Amygdala (tissue), 56 donors: Measurements from ENCODE around the gene LRRC74B.

Experiments used
- DNase-seq, 56 donors: peaks; one replicate each; lab custom pipeline; 2025; lab: John Stamatoyannopoulos, UW

The LRRC74B gene

DNA sequence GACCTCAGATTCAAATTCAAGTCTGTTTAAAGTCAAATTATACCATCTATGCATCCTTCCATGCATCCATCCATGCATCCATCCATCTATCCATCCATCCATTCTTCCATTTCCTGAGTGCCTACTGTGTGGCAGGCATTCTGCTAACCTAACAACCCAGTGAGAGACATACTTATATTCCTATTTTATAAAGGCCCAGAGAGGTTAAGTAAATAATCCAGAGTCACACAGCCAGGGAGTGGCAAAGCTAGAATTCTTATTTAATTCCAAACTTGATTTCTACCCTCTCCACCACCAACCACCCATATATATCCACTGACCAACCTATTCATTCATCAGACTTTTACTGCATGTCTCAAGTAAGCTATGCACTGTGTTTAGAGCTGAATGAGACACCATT is 53.8 kb downstream of the LRRC74B start:
- no peak for DNase-seq

DNA sequence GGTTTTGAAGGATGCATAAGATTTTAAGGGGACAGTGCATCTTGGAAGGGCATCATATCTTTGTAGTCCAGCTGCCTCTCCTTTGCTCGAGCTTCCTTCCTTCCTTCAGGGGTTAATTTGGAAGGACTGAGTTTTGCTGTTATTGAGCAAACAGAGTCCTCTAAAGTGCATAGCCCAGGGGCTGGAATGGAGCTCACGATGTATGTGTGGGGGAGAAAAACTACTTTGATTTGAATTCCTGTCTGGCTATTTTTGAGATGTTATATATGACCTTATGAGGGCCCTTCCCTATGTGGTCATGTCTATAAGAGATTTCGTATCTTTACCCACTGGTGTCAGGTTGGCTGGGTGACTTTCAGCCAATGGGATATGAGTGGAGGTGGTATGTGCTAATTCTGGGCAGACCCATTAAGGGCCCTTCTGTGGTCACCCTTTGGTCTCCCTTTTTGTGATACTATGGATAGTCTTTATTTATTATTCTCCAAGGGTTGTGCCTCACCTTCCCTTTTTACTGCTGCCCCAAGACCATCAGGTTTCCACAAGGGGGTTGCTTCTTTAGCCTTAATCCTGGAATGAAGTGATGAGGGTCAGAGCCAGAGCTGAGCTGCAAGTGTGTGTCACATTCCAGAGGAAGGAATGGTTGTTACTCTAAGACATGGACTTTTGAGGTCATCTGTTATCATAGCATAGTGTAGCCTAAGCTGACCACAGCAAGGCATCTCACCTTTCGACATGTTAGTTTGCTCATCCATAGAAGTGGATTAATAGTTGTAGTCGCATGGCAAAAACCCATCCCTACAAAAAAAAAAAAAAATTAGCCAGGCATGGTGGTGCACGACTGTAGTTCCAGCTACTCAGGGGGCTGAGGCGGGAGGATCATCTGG is 54.6 kb downstream of the LRRC74B start:
- no peak for DNase-seq

DNA sequence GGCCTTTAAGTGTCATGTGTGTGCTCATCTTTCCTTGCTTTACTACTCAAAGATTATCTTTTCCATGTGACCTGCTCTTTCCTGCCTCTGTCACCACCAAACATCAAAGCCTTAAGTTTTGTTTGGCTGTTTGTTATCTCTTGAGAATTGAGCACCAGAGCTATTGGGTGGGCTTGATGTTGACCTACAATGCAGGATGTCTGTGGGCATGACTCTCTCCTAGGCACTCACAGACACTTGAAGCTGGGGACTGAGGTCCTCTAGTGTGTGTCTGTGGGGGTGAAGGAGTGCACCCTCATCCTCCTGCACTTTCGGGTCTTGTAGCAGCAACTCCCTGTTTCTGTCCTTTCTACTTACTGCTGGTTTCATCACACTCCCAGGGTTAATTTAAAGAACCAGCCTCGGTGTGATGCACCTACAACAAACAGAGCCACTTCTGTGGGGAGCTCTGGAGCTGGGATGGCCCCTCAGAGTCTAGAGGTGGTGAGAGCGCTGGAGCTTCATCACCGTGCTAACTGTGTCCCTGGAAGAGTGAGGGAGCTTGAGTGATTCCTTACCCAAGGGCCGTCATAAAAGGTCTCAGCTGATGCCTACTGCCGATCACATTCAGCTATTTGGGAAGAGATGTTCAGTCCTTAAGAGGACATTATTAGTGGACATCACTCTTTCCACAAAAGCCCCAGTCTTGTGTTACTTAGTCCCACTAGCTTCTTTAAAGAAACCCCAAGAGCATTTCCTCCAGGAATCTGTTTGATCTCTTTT is 56.3 kb downstream of the LRRC74B start:
- no peak for DNase-seq

DNA sequence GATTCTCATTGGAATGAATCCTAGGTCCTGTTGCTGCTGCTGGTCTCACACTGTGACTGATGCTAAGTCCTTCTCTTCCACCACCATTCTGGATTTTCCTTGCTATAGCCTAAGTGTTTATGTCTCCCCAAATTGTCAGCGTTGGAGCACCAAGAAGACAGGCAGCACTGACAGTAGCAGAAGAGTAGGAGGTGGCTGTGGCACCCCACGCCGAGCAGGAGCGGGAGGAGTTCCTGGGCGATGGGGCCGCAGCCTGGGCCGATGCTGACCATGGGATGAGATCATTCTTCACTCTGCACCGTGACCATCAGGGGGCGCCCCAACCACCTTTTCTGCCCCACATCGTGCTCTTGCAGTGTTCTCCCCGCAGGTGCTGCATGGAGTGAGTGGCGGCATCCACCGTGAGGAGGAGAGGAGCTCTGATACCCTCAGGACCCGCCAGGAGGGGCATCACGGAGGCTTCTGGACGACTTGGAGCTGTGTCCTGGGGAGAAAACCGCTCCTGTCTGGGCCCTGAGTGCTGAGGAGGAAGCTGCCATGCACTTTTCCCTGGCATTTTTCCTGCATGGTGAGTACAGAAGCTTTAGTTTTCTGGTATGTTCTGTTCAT is 57.0 kb downstream of the LRRC74B start:
- peak in 46 of 56 donors; percentile 6 to 73 (median 38) for DNase-seq

DNA sequence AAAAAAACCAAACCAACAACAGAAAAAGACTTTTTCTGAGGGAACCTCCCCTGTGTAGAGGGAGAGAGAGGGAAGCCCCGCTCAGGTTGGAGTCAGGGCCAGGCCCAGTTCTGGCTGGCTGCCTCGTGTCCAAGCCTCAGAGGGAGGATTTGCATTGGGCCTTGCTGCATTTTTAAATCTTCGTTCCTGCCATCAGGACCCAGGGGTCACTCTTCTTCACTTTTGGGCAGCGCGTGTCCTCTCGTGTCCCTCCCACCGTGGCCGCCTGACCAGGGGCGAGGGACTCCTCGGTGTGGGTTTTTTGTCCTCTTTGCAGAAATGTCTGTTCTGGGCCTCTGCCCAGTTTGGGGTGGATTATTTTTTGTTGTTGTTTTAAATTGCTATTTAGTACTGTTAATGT is 57.9 kb downstream of the LRRC74B start:
- no peak for DNase-seq

DNA sequence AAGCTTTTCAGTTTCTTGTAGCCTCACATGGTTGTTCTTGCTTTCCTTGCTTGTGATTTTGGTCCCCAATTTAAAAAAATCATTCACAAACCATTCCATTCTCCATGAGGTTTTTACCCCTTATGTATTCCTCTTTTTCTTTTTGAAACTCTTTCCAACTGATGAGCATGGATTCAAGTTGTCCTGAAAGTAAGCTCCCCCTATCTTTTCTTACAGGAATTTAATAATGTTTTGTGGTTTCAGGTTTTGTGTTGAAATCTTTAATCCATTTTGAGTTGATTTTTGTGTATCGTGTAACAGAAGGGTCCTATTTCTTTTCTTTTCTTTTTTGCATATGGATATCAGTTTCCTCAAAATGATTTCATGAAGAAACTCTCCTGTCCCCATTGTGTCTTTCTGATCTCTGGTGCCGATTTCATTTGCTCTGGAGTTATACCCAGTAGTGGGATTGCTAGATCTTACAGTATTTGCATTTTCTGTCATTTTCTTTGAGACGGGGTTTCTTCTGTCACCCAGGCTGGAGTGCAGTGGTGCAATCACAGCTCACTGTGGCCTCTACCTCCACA is 58.5 kb downstream of the LRRC74B start:
- DNase-seq = no peak

DNA sequence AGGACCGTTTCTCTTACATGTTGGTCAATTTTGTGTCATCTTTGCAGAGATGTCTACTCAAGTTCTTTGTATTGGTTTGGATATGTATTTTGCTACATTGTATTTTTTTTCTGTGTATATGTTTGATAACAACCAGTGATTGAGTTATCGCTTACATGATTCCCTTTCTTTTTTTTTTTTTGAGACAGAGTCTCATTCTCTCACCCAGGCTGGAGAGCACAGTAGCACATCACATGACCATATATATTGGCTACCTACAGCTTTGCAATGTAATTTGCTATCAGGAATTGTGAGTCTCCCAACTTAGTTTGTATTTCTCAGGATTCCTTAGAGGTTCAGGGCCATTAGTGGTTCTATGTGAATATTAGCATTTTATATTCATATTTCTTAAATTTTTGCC is 59.5 kb downstream of the LRRC74B start:
- no peak for DNase-seq

DNA sequence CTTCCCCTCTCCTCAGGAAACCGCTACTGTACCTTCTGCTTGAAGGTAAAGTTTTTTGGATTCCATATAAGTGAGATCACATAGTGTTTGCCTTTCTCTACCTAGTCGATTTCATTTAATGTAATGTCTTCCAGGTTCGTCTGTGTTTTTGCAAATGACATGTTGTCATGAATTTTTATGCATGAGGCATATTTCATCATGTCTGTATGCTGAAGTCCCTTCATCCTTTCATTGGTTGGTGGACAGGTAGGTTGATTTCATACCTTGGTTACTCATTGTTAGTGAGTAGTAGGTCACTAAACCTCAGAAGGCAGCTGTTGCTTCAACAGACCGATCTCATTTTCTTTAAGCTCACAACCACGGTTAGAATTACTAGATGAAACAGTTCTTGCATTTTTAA is 60.3 kb downstream of the LRRC74B start:
- no peak for DNase-seq

DNA sequence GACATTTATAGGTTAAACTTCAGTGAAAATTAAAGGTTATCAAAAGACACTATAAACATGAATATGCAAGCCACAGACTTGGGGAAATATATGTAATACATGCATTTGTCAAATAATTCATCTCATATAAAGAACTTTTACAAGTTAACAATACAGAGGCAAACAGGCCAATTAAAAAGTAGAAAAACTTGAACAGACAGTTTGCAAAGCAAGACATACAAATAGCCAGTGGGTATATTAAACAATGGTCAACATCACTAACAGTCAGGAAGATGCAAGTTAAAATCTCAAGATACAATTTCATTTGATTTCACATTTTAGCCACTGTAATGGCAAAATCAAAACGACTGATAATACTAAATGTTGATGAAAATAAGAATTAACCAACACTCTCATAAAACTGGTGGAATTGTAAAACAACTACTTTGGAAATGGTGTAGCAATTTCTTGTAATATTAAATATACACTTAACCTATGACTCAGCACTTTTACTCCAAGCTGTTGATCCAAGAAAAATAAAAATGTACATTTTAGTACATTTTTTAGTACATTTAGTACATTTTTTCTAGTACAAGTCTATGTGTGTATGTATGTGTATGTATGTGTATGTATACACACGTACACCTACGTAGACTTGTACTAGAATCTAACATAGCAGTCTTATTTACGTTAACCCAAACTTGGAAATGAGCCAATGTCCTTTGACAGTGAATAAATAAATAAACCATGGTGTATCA is 62.8 kb downstream of the LRRC74B start:
- no peak for DNase-seq
